Measurements from ENCODE around the gene LYPD4. TPM values are rescaled to one million over a fixed set of nuclear protein-coding genes. Genes with fewer than 3 reads are reported as not detected.
"Not testable (repeated sequence)": the region's sequence is repeated elsewhere in the genome, so short reads cannot be mapped to it uniquely, and the experiment has no call there.

Gene LYPD4
- polyA plus RNA-seq, 1 donor: not detected

DNA sequence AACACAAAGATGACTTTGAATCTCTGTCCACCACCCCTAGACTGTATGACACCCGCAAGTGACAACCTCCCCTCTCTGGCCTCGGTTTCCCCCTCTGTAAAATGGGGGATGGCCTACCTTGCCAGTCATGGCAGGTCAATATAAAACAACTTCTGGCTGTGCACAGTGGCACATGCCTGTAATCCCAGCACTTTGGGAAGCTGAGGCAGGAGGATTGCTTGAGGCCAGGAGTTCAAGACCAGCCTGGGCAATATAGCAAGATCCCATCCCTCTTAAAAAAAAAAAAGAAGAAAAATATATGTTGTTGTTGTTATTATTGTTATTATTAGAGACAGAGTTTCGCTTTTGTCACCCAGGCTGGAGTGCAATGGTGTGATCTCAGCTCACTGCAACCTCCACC lies 31.5 kb upstream of the LYPD4 start:
- H3K4me1 ChIP-seq (ENCODE audit: control insufficient read depth, insufficient read depth, low read length); H3K9me3 ChIP-seq (ENCODE audit: control insufficient read depth, low read depth, low read length); H3K27me3 ChIP-seq (ENCODE audit: control insufficient read depth, insufficient read depth, low read length); DNase-seq; H3K27ac ChIP-seq (ENCODE audit: low read length); H3K4me3 ChIP-seq (ENCODE audit: low read length): not testable (repeated sequence)
- peaks cover 15% of the 10 kb centered on the region for H3K36me3 ChIP-seq (ENCODE audit: control insufficient read depth, insufficient read depth, low read length)
- WGBS (ENCODE audit: insufficient coverage, low lambda C conversion rate): no CpG with 5 or more reads among the region's 3 CpGs

DNA sequence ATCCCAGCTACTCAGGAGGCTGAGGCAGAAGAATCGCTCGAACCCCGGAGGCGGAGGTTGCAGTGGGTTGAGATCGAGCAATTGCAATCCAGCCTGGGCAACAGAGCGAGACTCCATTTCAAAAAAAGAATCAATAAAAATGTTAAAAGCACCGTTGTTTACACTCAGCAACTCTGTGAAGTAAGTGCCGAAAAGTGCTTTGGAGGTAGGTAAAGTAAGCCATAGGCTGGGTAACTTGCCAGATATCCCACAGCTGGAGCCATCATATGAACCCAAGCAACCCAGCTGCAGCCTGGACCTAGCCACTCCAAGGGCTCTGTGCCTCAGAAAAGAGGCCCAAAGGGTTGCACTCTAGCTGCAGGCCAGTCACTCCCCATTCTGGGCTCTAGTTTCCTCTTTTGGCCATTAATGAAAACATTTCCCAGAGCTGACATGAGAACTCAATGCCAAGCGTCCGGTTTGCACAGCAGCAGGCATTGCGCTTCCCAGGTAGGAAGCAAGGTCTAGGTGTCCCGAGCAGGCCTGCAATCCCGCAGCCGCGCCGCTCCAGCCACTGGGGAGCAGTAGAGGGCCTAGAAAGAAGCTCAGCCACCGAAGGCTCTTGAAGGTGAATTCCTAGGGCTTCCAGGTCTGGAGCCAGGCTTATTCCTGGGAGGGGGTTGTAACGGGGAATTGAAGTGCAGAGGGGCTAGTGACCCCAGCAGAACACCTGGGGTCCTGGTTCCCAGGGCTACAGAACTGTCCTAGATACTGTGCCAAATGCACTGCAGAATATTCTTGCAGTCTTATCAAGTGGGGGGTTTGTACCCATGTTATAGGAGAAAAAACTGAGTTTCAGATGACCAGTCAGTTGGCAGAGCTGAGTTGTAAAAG lies 28.5 kb upstream of the LYPD4 start:
- no peak overlapping the region for H3K4me3 ChIP-seq (ENCODE audit: low read length)
- no CpG with 5 or more reads among the region's 18 CpGs for WGBS (ENCODE audit: insufficient coverage, low lambda C conversion rate)
- DNase-seq: peak; percentile 57 to 76
- H3K36me3 ChIP-seq (ENCODE audit: control insufficient read depth, insufficient read depth, low read length): peaks cover 40% of the 10 kb centered on the region
- H3K9me3 ChIP-seq (ENCODE audit: control insufficient read depth, low read depth, low read length): no peaks in the 10 kb centered on the region
- H3K27me3 ChIP-seq (ENCODE audit: control insufficient read depth, insufficient read depth, low read length): peaks cover 6% of the 10 kb centered on the region
- peaks cover 15% of the 10 kb centered on the region for H3K4me1 ChIP-seq (ENCODE audit: control insufficient read depth, insufficient read depth, low read length)
- no peak overlapping the region for H3K27ac ChIP-seq (ENCODE audit: low read length)

DNA sequence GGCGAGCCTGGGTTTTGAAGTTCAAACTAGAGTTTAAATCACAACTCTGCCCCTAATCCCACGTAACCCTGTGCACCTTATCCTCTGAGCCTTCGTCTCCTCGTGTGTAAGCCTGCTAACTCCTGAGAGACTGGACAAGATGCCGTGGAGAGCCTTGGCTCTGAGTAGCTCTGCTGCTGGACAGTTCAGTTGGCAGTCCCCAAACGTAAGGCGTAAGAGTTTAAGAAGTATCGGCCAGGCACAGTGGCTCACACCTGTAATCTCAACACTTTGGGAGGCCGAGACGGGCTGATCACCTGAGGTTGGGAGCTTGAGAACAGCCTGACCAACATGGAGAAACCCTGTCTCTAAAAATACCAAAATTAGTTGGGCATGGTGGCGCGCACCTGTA lies 27.9 kb upstream of the LYPD4 start:
- peaks cover under 1% of the 10 kb centered on the region for H3K27me3 ChIP-seq (ENCODE audit: control insufficient read depth, insufficient read depth, low read length)
- no peak overlapping the region for H3K27ac ChIP-seq (ENCODE audit: low read length)
- H3K9me3 ChIP-seq (ENCODE audit: control insufficient read depth, low read depth, low read length): no peaks in the 10 kb centered on the region
- no peak for DNase-seq
- WGBS (ENCODE audit: insufficient coverage, low lambda C conversion rate): 93% methylated on average over 2 of the region's 12 CpGs
- H3K4me3 ChIP-seq (ENCODE audit: low read length): no peak overlapping the region
- H3K4me1 ChIP-seq (ENCODE audit: control insufficient read depth, insufficient read depth, low read length): peaks cover 17% of the 10 kb centered on the region
- peaks cover 45% of the 10 kb centered on the region for H3K36me3 ChIP-seq (ENCODE audit: control insufficient read depth, insufficient read depth, low read length)

DNA sequence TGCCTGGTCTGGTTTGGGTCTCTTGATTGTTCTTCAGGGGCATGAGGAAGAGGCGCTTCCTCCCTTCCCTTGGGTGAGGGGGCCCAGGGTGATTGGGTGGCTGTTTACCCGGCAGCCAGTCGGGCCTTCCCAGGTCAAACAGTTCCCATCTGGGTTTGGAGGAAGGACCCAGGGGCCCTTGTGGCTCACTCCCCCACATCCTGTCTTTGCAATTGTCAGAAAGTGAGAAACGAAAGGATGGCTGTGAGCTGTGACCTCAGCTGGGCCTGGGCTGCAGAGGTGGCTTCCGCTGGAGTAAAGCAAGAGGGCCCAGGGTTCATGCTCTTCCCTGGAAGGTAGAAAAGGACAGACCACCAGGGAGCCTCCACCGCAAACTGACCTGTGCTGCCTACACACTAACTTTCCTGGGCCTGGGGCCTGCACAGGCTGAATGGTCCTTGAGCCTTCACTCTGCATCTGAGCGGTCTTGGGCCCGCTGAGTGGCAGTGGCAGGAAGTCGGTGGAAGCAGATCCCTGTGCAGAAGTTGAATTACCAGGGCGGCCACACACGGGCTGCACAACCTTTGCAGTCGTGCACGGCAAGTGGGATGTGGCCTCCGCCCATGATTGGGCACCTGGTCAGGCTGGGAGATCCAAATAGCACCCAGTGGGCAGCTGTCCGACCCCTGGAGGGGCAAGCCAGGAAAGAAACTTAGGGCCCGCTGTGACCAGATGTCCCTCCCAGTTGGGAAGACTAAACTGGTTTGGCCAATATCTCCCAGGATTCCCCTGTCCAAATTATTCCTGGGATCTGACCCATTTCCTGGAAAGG lies 27.3 kb upstream of the LYPD4 start:
- H3K27me3 ChIP-seq (ENCODE audit: control insufficient read depth, insufficient read depth, low read length): no peaks in the 10 kb centered on the region
- peaks cover 49% of the 10 kb centered on the region for H3K36me3 ChIP-seq (ENCODE audit: control insufficient read depth, insufficient read depth, low read length)
- WGBS (ENCODE audit: insufficient coverage, low lambda C conversion rate): no CpG with 5 or more reads among the region's 16 CpGs
- H3K9me3 ChIP-seq (ENCODE audit: control insufficient read depth, low read depth, low read length): no peaks in the 10 kb centered on the region
- H3K27ac ChIP-seq (ENCODE audit: low read length): no peak overlapping the region
- peaks cover 17% of the 10 kb centered on the region for H3K4me1 ChIP-seq (ENCODE audit: control insufficient read depth, insufficient read depth, low read length)
- H3K4me3 ChIP-seq (ENCODE audit: low read length): no peak overlapping the region
- DNase-seq: peak in 1 of 2 donors; percentile 39

DNA sequence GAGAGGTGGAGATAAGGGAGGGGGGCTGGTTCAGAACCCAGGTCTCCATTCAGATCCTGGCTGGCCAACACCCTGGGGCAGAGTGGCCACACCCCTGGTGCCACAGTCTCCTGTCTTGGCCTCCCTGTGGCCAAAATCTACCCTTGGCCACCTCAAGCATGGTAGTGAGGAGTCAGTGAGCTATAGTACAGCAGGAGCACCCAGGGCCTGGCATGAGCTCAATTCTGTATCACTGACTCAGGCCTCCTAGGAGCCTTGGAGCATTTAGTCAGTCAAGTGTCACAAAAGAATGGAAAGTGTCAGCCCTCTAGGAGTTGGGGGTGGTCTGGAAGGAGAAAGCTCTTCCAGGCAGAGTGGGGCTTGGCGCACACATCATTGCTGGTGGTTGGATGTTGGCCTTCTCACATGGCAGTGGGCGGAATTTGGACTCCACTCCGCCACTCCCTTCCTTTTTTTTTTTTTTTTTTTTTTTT lies 26.0 kb upstream of the LYPD4 start:
- H3K9me3 ChIP-seq (ENCODE audit: control insufficient read depth, low read depth, low read length): no peaks in the 10 kb centered on the region
- H3K27ac ChIP-seq (ENCODE audit: low read length): peak overlapping the region; percentile 10
- no peaks in the 10 kb centered on the region for H3K27me3 ChIP-seq (ENCODE audit: control insufficient read depth, insufficient read depth, low read length)
- peak; percentile 60 to 77 for DNase-seq
- H3K4me3 ChIP-seq (ENCODE audit: low read length): no peak overlapping the region
- H3K4me1 ChIP-seq (ENCODE audit: control insufficient read depth, insufficient read depth, low read length): peaks cover 17% of the 10 kb centered on the region
- peaks cover 58% of the 10 kb centered on the region for H3K36me3 ChIP-seq (ENCODE audit: control insufficient read depth, insufficient read depth, low read length)
- WGBS (ENCODE audit: insufficient coverage, low lambda C conversion rate): no CpG with 5 or more reads among the region's 3 CpGs

DNA sequence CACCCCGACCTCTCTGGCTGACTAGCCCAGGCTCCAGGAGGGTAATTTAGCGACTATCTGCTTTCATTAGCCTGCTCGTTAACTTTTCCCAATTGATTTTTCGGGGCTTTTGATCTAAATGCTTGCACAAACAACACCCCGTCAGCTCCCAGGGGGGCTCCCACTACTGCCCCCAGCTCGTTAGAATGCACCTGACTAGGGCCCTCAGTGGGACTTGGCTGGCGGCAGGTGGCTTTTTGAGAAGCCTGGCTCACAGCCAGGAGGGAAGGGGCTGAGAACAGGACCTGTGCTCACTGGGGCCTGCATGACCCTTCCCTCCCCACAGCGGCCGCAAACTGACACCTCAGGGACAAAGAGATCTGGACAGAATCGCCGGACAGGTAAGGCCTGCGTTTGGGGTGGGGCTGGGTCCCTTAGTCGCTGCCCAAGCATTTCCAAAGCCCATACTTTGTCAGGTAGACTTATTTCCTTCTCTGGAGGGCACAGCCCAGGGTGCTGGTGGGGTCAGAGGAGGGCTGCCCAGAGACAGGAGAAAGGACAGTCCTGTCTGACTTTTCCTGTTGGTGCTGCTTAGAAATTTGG lies 25.0 kb upstream of the LYPD4 start:
- Histone ChIP-seq H3K27ac (ENCODE audit: low read length) (no peak overlapping the region), H3K36me3 (ENCODE audit: control insufficient read depth, insufficient read depth, low read length) (peaks cover 67% of the 10 kb centered on the region), H3K27me3 (ENCODE audit: control insufficient read depth, insufficient read depth, low read length) (no peaks in the 10 kb centered on the region), H3K9me3 (ENCODE audit: control insufficient read depth, low read depth, low read length) (no peaks in the 10 kb centered on the region), H3K4me1 (ENCODE audit: control insufficient read depth, insufficient read depth, low read length) (peaks cover 17% of the 10 kb centered on the region), H3K4me3 (ENCODE audit: low read length) (no peak overlapping the region)
- peak in 1 of 2 donors; percentile 21 for DNase-seq
- WGBS (ENCODE audit: insufficient coverage, low lambda C conversion rate): no CpG with 5 or more reads among the region's 13 CpGs

DNA sequence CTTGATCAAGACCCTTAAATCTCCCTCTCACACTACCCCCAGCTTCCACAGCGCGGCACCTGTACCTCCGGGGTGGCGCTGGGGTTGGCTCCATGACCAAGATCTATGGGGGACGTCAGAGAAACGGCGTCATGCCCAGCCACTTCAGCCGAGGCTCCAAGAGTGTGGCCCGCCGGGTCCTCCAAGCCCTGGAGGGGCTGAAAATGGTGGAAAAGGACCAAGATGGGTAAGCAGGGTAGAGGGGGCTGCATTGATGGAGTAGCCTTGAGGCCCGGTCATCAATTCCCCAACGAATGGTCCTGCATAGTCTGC lies 24.5 kb upstream of the LYPD4 start:
- WGBS (ENCODE audit: insufficient coverage, low lambda C conversion rate): no CpG with 5 or more reads among the region's 12 CpGs
- Histone ChIP-seq H3K4me1 (ENCODE audit: control insufficient read depth, insufficient read depth, low read length) (peaks cover 17% of the 10 kb centered on the region), H3K4me3 (ENCODE audit: low read length) (no peak overlapping the region), H3K9me3 (ENCODE audit: control insufficient read depth, low read depth, low read length) (no peaks in the 10 kb centered on the region), H3K27me3 (ENCODE audit: control insufficient read depth, insufficient read depth, low read length) (no peaks in the 10 kb centered on the region), H3K27ac (ENCODE audit: low read length) (no peak overlapping the region), H3K36me3 (ENCODE audit: control insufficient read depth, insufficient read depth, low read length) (peaks cover 73% of the 10 kb centered on the region)
- no peak for DNase-seq

DNA sequence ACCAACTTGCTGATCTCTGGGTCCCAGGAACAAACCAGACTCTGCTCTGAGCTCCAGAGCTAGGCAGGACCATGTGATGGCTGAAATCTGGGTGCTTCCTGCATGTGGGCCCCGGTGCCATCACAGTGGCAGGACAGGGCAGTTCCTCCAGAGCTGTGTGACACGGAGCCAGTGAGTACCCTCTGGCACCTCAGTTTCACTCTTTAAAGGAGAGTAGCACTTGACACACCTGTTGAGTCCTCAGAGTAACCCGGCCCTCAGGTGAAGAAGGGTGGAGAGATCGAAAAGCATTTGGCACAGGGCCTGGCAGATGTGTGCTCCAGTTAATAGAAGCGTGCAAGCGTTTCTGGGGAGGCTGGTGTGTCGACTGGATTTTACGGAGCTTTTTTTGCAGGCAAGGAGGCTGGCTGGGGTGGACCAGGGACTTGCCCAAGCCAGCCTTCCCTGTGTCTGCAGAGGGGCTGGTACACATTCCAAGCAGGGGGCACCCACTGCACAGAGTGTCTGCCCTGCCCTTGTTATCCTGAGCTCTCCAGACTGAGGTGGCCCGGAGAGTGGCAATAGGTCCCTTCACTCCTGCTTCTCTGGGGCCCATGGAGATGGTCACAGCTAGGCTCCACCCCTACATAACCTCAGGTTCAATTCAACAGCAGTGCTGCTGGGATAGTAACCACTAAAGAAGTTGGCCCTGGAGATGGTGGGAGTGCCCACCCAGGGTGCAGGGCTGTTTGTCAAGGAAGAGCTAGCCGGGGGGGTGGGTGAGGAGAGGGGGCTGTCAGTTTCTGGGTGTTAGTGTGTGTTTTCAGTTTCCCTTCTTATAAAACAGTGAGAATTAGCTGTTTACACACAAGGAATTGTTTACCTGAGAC lies 23.9 kb upstream of the LYPD4 start:
- DNase-seq: peak in 1 of 2 donors; percentile 25
- no CpG with 5 or more reads among the region's 10 CpGs for WGBS (ENCODE audit: insufficient coverage, low lambda C conversion rate)
- H3K27ac ChIP-seq (ENCODE audit: low read length): no peak overlapping the region
- peaks cover 77% of the 10 kb centered on the region for H3K36me3 ChIP-seq (ENCODE audit: control insufficient read depth, insufficient read depth, low read length)
- peaks cover 18% of the 10 kb centered on the region for H3K4me1 ChIP-seq (ENCODE audit: control insufficient read depth, insufficient read depth, low read length)
- H3K4me3 ChIP-seq (ENCODE audit: low read length): no peak overlapping the region
- no peaks in the 10 kb centered on the region for H3K27me3 ChIP-seq (ENCODE audit: control insufficient read depth, insufficient read depth, low read length)
- no peaks in the 10 kb centered on the region for H3K9me3 ChIP-seq (ENCODE audit: control insufficient read depth, low read depth, low read length)

DNA sequence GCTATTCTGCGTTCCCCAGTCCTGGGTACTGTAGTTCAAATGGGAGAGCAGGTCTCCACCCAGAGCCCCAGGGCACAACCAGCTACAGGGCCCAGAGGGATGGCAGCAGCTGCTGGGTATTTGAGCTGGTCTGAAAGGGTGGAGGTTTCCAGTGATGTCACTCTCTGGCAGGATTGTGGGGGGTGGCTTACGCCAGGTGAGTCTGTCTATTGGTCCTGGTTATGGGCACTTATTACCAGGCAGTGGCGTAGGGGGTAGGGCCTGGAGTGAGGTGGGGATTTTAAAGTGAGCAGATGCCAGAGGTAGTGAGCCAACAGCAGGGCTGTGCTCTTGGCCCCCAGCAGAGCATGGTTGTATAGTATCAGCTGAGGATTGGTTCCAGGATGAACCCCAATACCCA lies 21.8 kb upstream of the LYPD4 start:
- peaks cover 87% of the 10 kb centered on the region for H3K36me3 ChIP-seq (ENCODE audit: control insufficient read depth, insufficient read depth, low read length)

DNA sequence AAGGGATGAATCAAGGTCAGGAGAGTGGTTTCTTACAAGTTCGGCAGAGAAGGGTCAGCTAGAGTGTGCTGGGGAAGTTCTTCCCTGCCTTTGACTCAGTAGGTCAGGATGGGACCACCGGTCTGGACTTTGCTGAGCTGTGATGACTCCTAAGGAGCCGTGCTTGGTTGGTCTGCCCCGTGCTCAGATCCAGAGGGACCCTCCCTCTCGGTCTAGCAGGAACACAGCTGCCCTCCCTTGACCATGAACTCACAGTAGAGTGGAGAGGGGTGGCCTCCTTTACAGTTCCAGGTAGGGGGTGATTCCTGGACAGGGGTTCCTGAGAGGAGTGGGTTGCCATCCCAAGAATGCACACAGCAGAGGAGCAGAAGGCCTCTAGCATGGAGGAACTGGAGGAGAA lies 19.9 kb upstream of the LYPD4 start:
- no peak overlapping the region for H3K4me3 ChIP-seq (ENCODE audit: low read length)
- H3K27me3 ChIP-seq (ENCODE audit: control insufficient read depth, insufficient read depth, low read length): no peaks in the 10 kb centered on the region
- no CpG with 5 or more reads among the region's 5 CpGs for WGBS (ENCODE audit: insufficient coverage, low lambda C conversion rate)
- DNase-seq: no peak
- H3K9me3 ChIP-seq (ENCODE audit: control insufficient read depth, low read depth, low read length): no peaks in the 10 kb centered on the region
- peaks cover 74% of the 10 kb centered on the region for H3K36me3 ChIP-seq (ENCODE audit: control insufficient read depth, insufficient read depth, low read length)
- no peak overlapping the region for H3K27ac ChIP-seq (ENCODE audit: low read length)
- H3K4me1 ChIP-seq (ENCODE audit: control insufficient read depth, insufficient read depth, low read length): peaks cover 24% of the 10 kb centered on the region

More for the DNA sequence above, 21.8 kb upstream of the LYPD4 start:
- Histone ChIP-seq H3K4me1 (ENCODE audit: control insufficient read depth, insufficient read depth, low read length) (peaks cover 31% of the 10 kb centered on the region), H3K27me3 (ENCODE audit: control insufficient read depth, insufficient read depth, low read length) (no peaks in the 10 kb centered on the region), H3K4me3 (ENCODE audit: low read length) (no peak overlapping the region), H3K27ac (ENCODE audit: low read length) (no peak overlapping the region), H3K9me3 (ENCODE audit: control insufficient read depth, low read depth, low read length) (no peaks in the 10 kb centered on the region)
- DNase-seq: no peak
- WGBS (ENCODE audit: insufficient coverage, low lambda C conversion rate): no CpG with 5 or more reads among the region's 3 CpGs
